ENCODE data around the gene ZNF524.

- TF ChIP-seq EZH2 (IDR thresholded peaks at IDR 0.05; ENCODE audit: insufficient read depth, low read length), result no peak
- TF ChIP-seq CTCF (IDR thresholded peaks at IDR 0.05; ENCODE audit: insufficient read depth, low read depth, low read length), result no peak
These were observed 20.5 kb downstream of the ZNF524 start for GRCh38 chr19:55620410-55621204.
